CD4-positive, alpha-beta T cell treated with Interferon alpha-2 for 1 hour (primary cell): ENCODE measurements around the gene SPRR1A.

Experiments
- DNase-seq, 2 donors: peaks; one replicate each; pipeline ENCODE4 v3.0.0-alpha.2; 2020 to 2022

The SPRR1A gene

GRCh38 chr1:153032677-153033308 lies 48.9 kb downstream of the SPRR1A start:
- DNase-seq = no peak

- DNase-seq = no peak
Measured at GRCh38 chr1:153035211-153035610, 51.3 kb downstream of the SPRR1A start.
